ENCODE measurements around the gene ADCY3. TPM values are rescaled to one million over a fixed set of nuclear protein-coding genes. Genes with fewer than 3 reads are reported as not detected.
A peak's percentile ranks its signal among the peaks of the same experiment; 100 is the strongest.

The ADCY3 gene
- total and polyA plus RNA-seq, 12 donors = 5.3 to 50.8 (median 13.1) TPM

DNA sequence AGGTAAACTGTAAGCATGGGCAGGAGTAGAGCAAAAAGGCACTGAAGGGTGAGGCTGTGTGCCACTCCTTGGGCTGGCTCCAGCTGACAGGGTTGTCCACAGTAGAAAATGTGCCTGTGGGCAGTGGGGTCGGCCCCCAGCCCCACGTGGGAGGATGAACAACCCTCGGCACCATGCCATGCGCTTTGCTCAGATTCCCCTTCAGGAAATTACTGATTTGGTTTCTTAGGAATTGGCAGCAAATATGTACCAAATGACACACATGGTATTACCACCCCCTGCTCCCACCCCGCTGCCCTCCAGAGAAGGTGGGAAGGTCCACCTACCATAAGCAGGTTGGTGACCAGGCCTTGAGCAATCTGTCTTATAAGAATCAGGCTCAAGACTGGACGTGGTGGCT is 13.6 kb downstream of the ADCY3 start:
- no peak for ATAC-seq
- Histone ChIP-seq H3K27me3 (no peaks in the 10 kb centered on the region), H3K4me3 (no peak overlapping the region), H3K4me1 (peaks cover 0 to 3% (median 0%) of the 10 kb centered on the region in 9 donors), H3K27ac (no peak overlapping the region), H3K36me3 (peaks cover 0 to 14% (median 0%) of the 10 kb centered on the region in 9 donors), H3K9me3 (peaks cover 0 to 9% (median 0%) of the 10 kb centered on the region in 11 donors)
- intact Hi-C loops (cut with DNase I) = no loop called here
- no peak for DNase-seq
- TF ChIP-seq, protein P1, sequence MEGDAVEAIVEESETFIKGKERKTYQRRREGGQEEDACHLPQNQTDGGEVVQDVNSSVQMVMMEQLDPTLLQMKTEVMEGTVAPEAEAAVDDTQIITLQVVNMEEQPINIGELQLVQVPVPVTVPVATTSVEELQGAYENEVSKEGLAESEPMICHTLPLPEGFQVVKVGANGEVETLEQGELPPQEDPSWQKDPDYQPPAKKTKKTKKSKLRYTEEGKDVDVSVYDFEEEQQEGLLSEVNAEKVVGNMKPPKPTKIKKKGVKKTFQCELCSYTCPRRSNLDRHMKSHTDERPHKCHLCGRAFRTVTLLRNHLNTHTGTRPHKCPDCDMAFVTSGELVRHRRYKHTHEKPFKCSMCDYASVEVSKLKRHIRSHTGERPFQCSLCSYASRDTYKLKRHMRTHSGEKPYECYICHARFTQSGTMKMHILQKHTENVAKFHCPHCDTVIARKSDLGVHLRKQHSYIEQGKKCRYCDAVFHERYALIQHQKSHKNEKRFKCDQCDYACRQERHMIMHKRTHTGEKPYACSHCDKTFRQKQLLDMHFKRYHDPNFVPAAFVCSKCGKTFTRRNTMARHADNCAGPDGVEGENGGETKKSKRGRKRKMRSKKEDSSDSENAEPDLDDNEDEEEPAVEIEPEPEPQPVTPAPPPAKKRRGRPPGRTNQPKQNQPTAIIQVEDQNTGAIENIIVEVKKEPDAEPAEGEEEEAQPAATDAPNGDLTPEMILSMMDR (IDR thresholded peaks at IDR 0.05) = no peak
- WGBS, 2 donors = 94 to 95% methylated on average over 6 of the region's 6 CpGs

DNA sequence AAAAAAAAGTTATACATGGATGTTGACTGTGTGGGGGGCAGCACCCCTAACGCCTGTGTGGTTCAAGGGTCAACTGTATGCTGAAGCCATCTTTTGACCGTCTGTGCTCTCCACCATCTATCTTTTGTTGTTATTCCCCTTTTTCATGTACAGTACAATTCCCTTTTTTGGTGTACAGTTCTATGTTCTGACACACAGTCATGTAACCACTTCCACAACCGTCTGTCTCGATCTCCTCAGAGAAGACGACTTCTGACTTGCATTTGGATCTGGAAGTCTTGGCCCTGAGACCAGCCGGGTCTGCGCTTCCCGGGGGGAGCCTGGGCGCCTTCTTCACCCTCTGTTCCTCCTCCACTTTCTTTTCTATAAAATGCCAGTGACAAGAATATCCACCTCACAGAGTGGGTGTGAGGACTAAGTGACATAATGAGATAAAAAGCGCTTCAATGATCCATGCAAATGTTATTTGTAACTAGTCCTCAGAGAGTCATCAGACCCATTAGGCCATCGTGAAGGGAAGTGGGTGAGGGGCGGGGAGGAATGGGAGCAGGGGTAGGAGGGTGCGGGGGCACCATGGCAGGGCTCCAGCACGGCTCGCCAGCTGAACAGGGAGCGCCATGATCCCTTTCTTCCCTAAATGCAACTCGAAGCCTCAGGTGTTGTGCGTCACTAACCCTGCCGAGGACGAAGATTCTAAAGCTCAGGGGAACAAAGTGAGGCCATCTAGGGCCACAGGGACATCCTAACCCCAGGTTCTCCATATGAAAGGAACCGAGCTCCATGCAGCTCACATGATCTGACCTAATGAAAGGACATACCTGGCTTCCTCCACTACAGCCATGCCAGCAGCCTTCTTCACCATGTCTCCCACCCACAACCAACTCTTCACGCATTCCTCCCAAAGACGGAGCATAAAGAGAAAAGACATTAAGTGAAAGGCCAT is 16.6 kb downstream of the ADCY3 start:
- 88 to 90% methylated on average over 23 of the region's 23 CpGs for WGBS, 2 donors
- Histone ChIP-seq H3K4me3 (no peak overlapping the region), H3K36me3 (peaks cover 0 to 14% (median 0%) of the 10 kb centered on the region in 9 donors), H3K27me3 (no peaks in the 10 kb centered on the region), H3K9me3 (no peaks in the 10 kb centered on the region), H3K4me1 (peaks cover 0 to 8% (median 0%) of the 10 kb centered on the region in 9 donors), H3K27ac (no peak overlapping the region)
- no peak for ATAC-seq
- intact Hi-C loops (cut with DNase I) = no loop called here
- TF ChIP-seq, protein P1 (IDR thresholded peaks at IDR 0.05) = no peak
- DNase-seq = no peak

DNA sequence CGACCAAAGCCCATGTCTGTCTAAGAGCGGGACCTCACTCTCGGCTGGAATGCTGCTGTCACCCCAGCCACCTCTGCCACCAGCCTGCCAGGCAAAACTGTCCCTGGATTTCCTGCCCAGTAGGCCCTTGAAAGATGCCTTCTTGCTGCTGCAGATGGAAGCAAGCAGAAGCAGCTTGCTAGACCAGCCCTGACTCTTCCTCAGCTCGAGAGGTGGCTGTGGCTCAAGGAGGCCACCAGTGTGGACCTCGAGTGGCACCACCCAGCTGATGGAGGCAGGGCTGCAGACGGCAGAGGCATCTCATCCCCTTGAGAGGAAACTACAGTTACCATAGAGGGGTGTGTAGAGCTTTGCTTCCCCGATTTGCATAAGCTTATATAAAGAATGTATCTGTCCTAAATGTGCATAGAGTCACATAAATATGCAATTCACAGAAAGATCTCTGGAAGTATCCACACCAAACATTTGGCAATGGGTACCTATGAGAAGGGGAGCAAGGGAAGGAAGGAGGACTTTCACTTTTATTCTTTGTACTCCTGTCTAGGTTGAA is 20.6 kb downstream of the ADCY3 start:
- H3K4me3 ChIP-seq = no peak overlapping the region
- WGBS, 2 donors = 86 to 89% methylated on average over 7 of the region's 7 CpGs
- DNase-seq = no peak
- TF ChIP-seq, protein P1 (IDR thresholded peaks at IDR 0.05) = no peak
- H3K27me3 ChIP-seq = no peaks in the 10 kb centered on the region
- no peak for ATAC-seq
- peak overlapping the region in 2 of 10 donors; percentile 43 to 48 for H3K27ac ChIP-seq
- intact Hi-C loops (cut with DNase I) = no loop called here
- H3K36me3 ChIP-seq = peaks cover 0 to 22% (median 0%) of the 10 kb centered on the region in 9 donors
- H3K9me3 ChIP-seq = peaks cover 0 to 18% (median 11%) of the 10 kb centered on the region in 11 donors
- H3K4me1 ChIP-seq = peaks cover 0 to 14% (median 6%) of the 10 kb centered on the region in 9 donors

Measured in heart right ventricle (tissue), 16 donors.